Measurements from ENCODE around the gene SUCLG2.

Gene SUCLG2

GRCh38 chr3:67377299-67377698 is 277.1 kb downstream of the SUCLG2 start:
- POLR2A ChIA-PET: no interaction called here
- TF ChIP-seq CTCF (IDR thresholded peaks at IDR 0.05; ENCODE audit: control extremely low read depth, extremely low read depth, low read depth, missing control alignments): no peak
- no peak for DNase-seq (ENCODE audit: extremely low spot score)
- CTCF ChIA-PET: interaction anchor here (1.1 to 1.7 kb wide), 3 partner anchors 23 to 1516 kb away, joined by 3 to 5 read pairs (median 4); no protein-coding TSS in a partner anchor

- TF ChIP-seq CTCF (IDR thresholded peaks at IDR 0.05; ENCODE audit: control extremely low read depth, extremely low read depth, low read depth, missing control alignments): no peak
- CTCF ChIA-PET: interaction anchor here (1.7 kb wide), 2 partner anchors 22 to 292 kb away, joined by 3 to 4 read pairs; no protein-coding TSS in a partner anchor
- POLR2A ChIA-PET: no interaction called here
- no peak for DNase-seq (ENCODE audit: extremely low spot score)
Measured at GRCh38 chr3:67376416-67376815, 278.0 kb downstream of the SUCLG2 start.

GRCh38 chr3:67375976-67376375 is 278.4 kb downstream of the SUCLG2 start:
- no peak for TF ChIP-seq CTCF (IDR thresholded peaks at IDR 0.05; ENCODE audit: control extremely low read depth, extremely low read depth, low read depth, missing control alignments)
- POLR2A ChIA-PET: no interaction called here
- CTCF ChIA-PET: no interaction called here
- no peak for DNase-seq (ENCODE audit: extremely low spot score)

GRCh38 chr3:67362686-67363085 is 291.7 kb downstream of the SUCLG2 start:
- ChIA-PET CTCF (interaction anchor here (0.7 to 1.2 kb wide), 5 partner anchors 9 to 253 kb away, joined by 3 to 4 read pairs (median 3); no protein-coding TSS in a partner anchor), POLR2A (no interaction called here)
- TF ChIP-seq CTCF (IDR thresholded peaks at IDR 0.05; ENCODE audit: control extremely low read depth, extremely low read depth, low read depth, missing control alignments): no peak
- DNase-seq (ENCODE audit: extremely low spot score): no peak

GRCh38 chr3:67361770-67362169 is 292.6 kb downstream of the SUCLG2 start:
- ChIA-PET POLR2A (no interaction called here), CTCF (interaction anchor here (1.0 to 1.2 kb wide), 2 partner anchors 10 to 21 kb away, joined by 3 read pairs; no protein-coding TSS in a partner anchor)
- DNase-seq (ENCODE audit: extremely low spot score): no peak
- no peak for TF ChIP-seq CTCF (IDR thresholded peaks at IDR 0.05; ENCODE audit: control extremely low read depth, extremely low read depth, low read depth, missing control alignments)

GRCh38 chr3:67361323-67361722 is 293.1 kb downstream of the SUCLG2 start:
- CTCF ChIA-PET: no interaction called here
- DNase-seq (ENCODE audit: extremely low spot score): no peak
- TF ChIP-seq CTCF (IDR thresholded peaks at IDR 0.05; ENCODE audit: control extremely low read depth, extremely low read depth, low read depth, missing control alignments): no peak
- POLR2A ChIA-PET: no interaction called here
